ENCODE measurements around the gene MANSC4. TPM values are rescaled to one million over a fixed set of nuclear protein-coding genes. Genes with fewer than 3 reads are reported as not detected.

MANSC4 gene
- total and polyA plus RNA-seq, 2 donors (not counting 1 experiment from before 2014, with no cell fraction given): 0.25 TPM; not detected in 1

GRCh38 chr12:27756670-27757195 is 23.3 kb downstream of the MANSC4 start:
- H2AFZ ChIP-seq (ENCODE audit: insufficient read depth, low read depth, low read length, poor library complexity, severe bottlenecking): no peak overlapping the region
- ATAC-seq (ENCODE audit: low read depth) (no peak), DNase-seq (no peak)
- H3K27me3 ChIP-seq (replicated peaks in 1 of 4; ENCODE audit: control extremely low read depth in 1 of 4, control insufficient read depth in 3 of 4, insufficient read depth in 4 of 4, low read length in 3 of 4): no peaks in the 10 kb centered on the region
- Mint-ChIP-seq H3K27ac (no peak overlapping the region), H3K4me1 (no peaks in the 10 kb centered on the region), H3K9me3 (ENCODE audit: insufficient read depth) (no peaks in the 10 kb centered on the region), H3K4me3 (no peak overlapping the region), H3K27me3 (no peaks in the 10 kb centered on the region)
- H3K4me3 ChIP-seq (ENCODE audit: control extremely low read depth in 1 of 5, extremely low read depth in 1 of 5, insufficient read depth in 1 of 5, low read depth in 2 of 5, low read length in 4 of 5): no peak overlapping the region
- no peak overlapping the region for H3K27ac ChIP-seq (ENCODE audit: low read length in 2 of 2)
- no peaks in the 10 kb centered on the region for H3K9me3 ChIP-seq (ENCODE audit: control extremely low read depth in 1 of 3, control insufficient read depth in 2 of 3, insufficient read depth in 1 of 3, low read length in 2 of 3)
- 100% methylated on average over 2 of the region's 7 CpGs for WGBS (ENCODE audit: insufficient coverage)
- ChIA-PET CTCF (interaction anchor here (1.3 kb wide), 1 partner anchor 15 kb away, joined by 4 read pairs; no protein-coding TSS in a partner anchor), POLR2A (no interaction called here)
- no peak overlapping the region for H3K9ac ChIP-seq (ENCODE audit: low read length)
- peaks cover 0 to 19% of the 10 kb centered on the region in 2 experiments for H3K36me3 ChIP-seq (replicated peaks in 1 of 2; ENCODE audit: control extremely low read depth in 1 of 2, control insufficient read depth in 1 of 2, extremely low read depth in 1 of 2, insufficient read depth in 2 of 2, low read length in 1 of 2)
- H4K20me1 ChIP-seq (ENCODE audit: control insufficient read depth, insufficient read depth, low read length, poor library complexity, severe bottlenecking): no peaks in the 10 kb centered on the region
- no peak for TF ChIP-seq CTCF (IDR thresholded peaks at IDR 0.05)
- H3K4me2 ChIP-seq (replicated peaks; ENCODE audit: low read depth, low read length, poor library complexity, severe bottlenecking): no peak overlapping the region
- intact Hi-C loops (cut with micrococcal nuclease): no loop called here
- H3K79me2 ChIP-seq (ENCODE audit: control insufficient read depth, insufficient read depth, low read length): no peaks in the 10 kb centered on the region
- H3K4me1 ChIP-seq (ENCODE audit: control insufficient read depth in 2 of 2, insufficient read depth in 2 of 2, low read length in 2 of 2): no peaks in the 10 kb centered on the region

GRCh38 chr12:27754795-27755194 is 25.2 kb downstream of the MANSC4 start:
- H3K27me3 Mint-ChIP-seq: no peaks in the 10 kb centered on the region
- no peak overlapping the region for H3K4me3 Mint-ChIP-seq
- H3K79me2 ChIP-seq (ENCODE audit: control insufficient read depth, insufficient read depth, low read length): no peaks in the 10 kb centered on the region
- ChIA-PET CTCF (no interaction called here), POLR2A (no interaction called here)
- H2AFZ ChIP-seq (ENCODE audit: insufficient read depth, low read depth, low read length, poor library complexity, severe bottlenecking): no peak overlapping the region
- H3K27me3 ChIP-seq (replicated peaks in 1 of 4; ENCODE audit: control extremely low read depth in 1 of 4, control insufficient read depth in 3 of 4, insufficient read depth in 4 of 4, low read length in 3 of 4): no peaks in the 10 kb centered on the region
- ATAC-seq (ENCODE audit: low read depth) (no peak), DNase-seq (no peak)
- H3K27ac ChIP-seq (ENCODE audit: low read length in 2 of 2): no peak overlapping the region
- intact Hi-C loops (cut with micrococcal nuclease): no loop called here
- H3K4me2 ChIP-seq (replicated peaks; ENCODE audit: low read depth, low read length, poor library complexity, severe bottlenecking): no peak overlapping the region
- H3K27ac Mint-ChIP-seq: no peak overlapping the region
- peaks cover 0 to 24% of the 10 kb centered on the region in 2 experiments for H3K36me3 ChIP-seq (replicated peaks in 1 of 2; ENCODE audit: control extremely low read depth in 1 of 2, control insufficient read depth in 1 of 2, extremely low read depth in 1 of 2, insufficient read depth in 2 of 2, low read length in 1 of 2)
- no peaks in the 10 kb centered on the region for H3K4me1 ChIP-seq (ENCODE audit: control insufficient read depth in 2 of 2, insufficient read depth in 2 of 2, low read length in 2 of 2)
- no peaks in the 10 kb centered on the region for H3K9me3 ChIP-seq (ENCODE audit: control extremely low read depth in 1 of 3, control insufficient read depth in 2 of 3, insufficient read depth in 1 of 3, low read length in 2 of 3)
- TF ChIP-seq EZH2 (IDR thresholded peaks at IDR 0.05; ENCODE audit: borderline replicate concordance, insufficient read depth, low read depth, low read length, poor library complexity, severe bottlenecking) (no peak), CTCF (IDR thresholded peaks at IDR 0.05) (no peak)
- no peaks in the 10 kb centered on the region for H4K20me1 ChIP-seq (ENCODE audit: control insufficient read depth, insufficient read depth, low read length, poor library complexity, severe bottlenecking)
- H3K9ac ChIP-seq (ENCODE audit: low read length): no peak overlapping the region
- no peaks in the 10 kb centered on the region for H3K9me3 Mint-ChIP-seq (ENCODE audit: insufficient read depth)
- H3K4me1 Mint-ChIP-seq: no peaks in the 10 kb centered on the region
- WGBS (ENCODE audit: insufficient coverage): 100% methylated on average over 2 of the region's 3 CpGs
- no peak overlapping the region for H3K4me3 ChIP-seq (ENCODE audit: control extremely low read depth in 1 of 5, extremely low read depth in 1 of 5, insufficient read depth in 1 of 5, low read depth in 2 of 5, low read length in 4 of 5)
